NCI-H446 treated with DMSO at 0.1 percent for 48 hours (cell line): ENCODE results near the gene NR5A2.
"Not testable (repeated sequence)": the region's sequence is repeated elsewhere in the genome, so short reads cannot be mapped to it uniquely, and the experiment has no call there.

Experiments used
- DNase-seq: peaks from one replicate; lab custom pipeline; 2025; lab: John Stamatoyannopoulos, UW

NR5A2 gene

GRCh38 chr1:200163911-200164310 is 136.4 kb downstream of the NR5A2 start:
- DNase-seq = no peak

- no peak for DNase-seq
These were observed 138.1 kb downstream of the NR5A2 start for GRCh38 chr1:200165493-200166220.

GRCh38 chr1:200166411-200166810 is 138.9 kb downstream of the NR5A2 start:
- no peak for DNase-seq

GRCh38 chr1:200168926-200169325 is 141.4 kb downstream of the NR5A2 start:
- no peak for DNase-seq

GRCh38 chr1:200172311-200172710 is 144.8 kb downstream of the NR5A2 start:
- no peak for DNase-seq

GRCh38 chr1:200173097-200173618 is 145.6 kb downstream of the NR5A2 start:
- DNase-seq = no peak

- DNase-seq = no peak
These were observed 147.2 kb downstream of the NR5A2 start for GRCh38 chr1:200174525-200175295.

- no peak for DNase-seq
These were observed 148.7 kb downstream of the NR5A2 start for GRCh38 chr1:200176181-200176580.

- DNase-seq = no peak
These were observed 149.3 kb downstream of the NR5A2 start for GRCh38 chr1:200176798-200177197.

GRCh38 chr1:200178340-200178739 is 150.8 kb downstream of the NR5A2 start:
- no peak for DNase-seq

GRCh38 chr1:200179126-200179780 is 151.7 kb downstream of the NR5A2 start:
- DNase-seq = no peak

- no peak for DNase-seq
These were observed 152.3 kb downstream of the NR5A2 start for GRCh38 chr1:200179781-200180160.

- no peak for DNase-seq
These were observed 153.3 kb downstream of the NR5A2 start for GRCh38 chr1:200180821-200181220.

GRCh38 chr1:200181861-200182260 is 154.4 kb downstream of the NR5A2 start:
- no peak for DNase-seq

- no peak for DNase-seq
These were observed 155.2 kb downstream of the NR5A2 start for GRCh38 chr1:200182701-200183100.

- no peak for DNase-seq
These were observed 156.1 kb downstream of the NR5A2 start for GRCh38 chr1:200183637-200184036.

GRCh38 chr1:200184196-200184595 is 156.7 kb downstream of the NR5A2 start:
- DNase-seq = no peak

GRCh38 chr1:200185191-200185590 is 157.7 kb downstream of the NR5A2 start:
- DNase-seq = not testable (repeated sequence)

GRCh38 chr1:200187332-200187731 is 159.8 kb downstream of the NR5A2 start:
- not testable (repeated sequence) for DNase-seq

GRCh38 chr1:200191993-200192392 is 164.5 kb downstream of the NR5A2 start:
- DNase-seq = no peak

- DNase-seq = no peak
These were observed 167.0 kb downstream of the NR5A2 start for GRCh38 chr1:200194477-200194876.

GRCh38 chr1:200198236-200198635 is 170.7 kb downstream of the NR5A2 start:
- no peak for DNase-seq
